ENCODE results near the gene MMP24OS.

The MMP24OS gene

DNA sequence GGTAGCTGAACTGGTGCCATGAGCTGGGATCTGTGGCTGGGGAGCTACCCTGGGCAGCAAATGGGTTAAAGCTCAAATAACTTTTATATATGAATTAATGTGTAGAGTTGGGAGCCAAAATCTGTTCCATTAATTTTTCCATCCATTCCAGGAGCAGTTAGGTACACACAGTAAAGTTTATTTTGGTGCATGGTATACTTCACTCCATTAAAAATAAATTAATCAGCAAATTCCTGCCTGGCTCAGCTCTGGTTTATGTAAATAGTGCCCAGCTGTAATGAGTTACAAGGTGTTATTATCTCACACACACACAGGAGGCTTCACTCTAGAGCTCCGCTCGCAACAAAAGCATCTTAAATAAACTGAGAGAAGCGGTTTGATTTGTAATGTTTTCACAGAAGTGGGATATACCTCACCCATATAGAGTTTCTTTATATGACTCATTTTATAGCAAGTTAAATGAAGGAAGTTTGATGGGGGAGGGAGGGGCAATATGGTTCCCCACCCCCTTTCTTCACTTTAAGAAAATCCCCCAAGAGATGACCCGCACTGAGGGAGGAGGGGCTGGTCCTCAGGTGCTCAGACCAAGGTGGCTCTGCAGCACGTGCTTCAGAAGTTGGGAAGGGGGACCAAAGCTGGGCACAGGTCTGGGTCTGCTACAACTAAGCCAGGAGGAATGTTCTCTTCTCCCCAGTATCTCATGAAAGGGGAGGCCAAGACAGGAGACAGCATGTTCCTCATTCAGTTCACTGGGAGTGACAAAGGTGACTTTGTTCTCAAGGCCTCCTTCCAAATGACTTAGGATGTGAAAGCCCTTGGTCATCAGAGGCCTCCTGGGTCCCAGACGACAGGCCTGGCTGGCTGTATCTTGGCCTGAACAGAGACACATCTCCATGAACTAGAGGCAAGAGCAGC, 24.8 kb upstream of the MMP24OS start:
- Histone ChIP-seq H3K4me3 (replicated peaks; ENCODE audit: insufficient read depth, low read length) (no peak overlapping the region), H3K27me3 (ENCODE audit: insufficient read depth, poor library complexity, severe bottlenecking) (no peaks in the 10 kb centered on the region), H3K27ac (replicated peaks) (no peak overlapping the region)
- no peak for DNase-seq (ENCODE audit: low read depth in 1 of 2, low spot score in 1 of 2)
- TF ChIP-seq, protein P1, sequence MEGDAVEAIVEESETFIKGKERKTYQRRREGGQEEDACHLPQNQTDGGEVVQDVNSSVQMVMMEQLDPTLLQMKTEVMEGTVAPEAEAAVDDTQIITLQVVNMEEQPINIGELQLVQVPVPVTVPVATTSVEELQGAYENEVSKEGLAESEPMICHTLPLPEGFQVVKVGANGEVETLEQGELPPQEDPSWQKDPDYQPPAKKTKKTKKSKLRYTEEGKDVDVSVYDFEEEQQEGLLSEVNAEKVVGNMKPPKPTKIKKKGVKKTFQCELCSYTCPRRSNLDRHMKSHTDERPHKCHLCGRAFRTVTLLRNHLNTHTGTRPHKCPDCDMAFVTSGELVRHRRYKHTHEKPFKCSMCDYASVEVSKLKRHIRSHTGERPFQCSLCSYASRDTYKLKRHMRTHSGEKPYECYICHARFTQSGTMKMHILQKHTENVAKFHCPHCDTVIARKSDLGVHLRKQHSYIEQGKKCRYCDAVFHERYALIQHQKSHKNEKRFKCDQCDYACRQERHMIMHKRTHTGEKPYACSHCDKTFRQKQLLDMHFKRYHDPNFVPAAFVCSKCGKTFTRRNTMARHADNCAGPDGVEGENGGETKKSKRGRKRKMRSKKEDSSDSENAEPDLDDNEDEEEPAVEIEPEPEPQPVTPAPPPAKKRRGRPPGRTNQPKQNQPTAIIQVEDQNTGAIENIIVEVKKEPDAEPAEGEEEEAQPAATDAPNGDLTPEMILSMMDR (IDR thresholded peaks at IDR 0.05; ENCODE audit: insufficient read depth, low read length) = no peak
- TF ChIP-seq, protein P2, sequence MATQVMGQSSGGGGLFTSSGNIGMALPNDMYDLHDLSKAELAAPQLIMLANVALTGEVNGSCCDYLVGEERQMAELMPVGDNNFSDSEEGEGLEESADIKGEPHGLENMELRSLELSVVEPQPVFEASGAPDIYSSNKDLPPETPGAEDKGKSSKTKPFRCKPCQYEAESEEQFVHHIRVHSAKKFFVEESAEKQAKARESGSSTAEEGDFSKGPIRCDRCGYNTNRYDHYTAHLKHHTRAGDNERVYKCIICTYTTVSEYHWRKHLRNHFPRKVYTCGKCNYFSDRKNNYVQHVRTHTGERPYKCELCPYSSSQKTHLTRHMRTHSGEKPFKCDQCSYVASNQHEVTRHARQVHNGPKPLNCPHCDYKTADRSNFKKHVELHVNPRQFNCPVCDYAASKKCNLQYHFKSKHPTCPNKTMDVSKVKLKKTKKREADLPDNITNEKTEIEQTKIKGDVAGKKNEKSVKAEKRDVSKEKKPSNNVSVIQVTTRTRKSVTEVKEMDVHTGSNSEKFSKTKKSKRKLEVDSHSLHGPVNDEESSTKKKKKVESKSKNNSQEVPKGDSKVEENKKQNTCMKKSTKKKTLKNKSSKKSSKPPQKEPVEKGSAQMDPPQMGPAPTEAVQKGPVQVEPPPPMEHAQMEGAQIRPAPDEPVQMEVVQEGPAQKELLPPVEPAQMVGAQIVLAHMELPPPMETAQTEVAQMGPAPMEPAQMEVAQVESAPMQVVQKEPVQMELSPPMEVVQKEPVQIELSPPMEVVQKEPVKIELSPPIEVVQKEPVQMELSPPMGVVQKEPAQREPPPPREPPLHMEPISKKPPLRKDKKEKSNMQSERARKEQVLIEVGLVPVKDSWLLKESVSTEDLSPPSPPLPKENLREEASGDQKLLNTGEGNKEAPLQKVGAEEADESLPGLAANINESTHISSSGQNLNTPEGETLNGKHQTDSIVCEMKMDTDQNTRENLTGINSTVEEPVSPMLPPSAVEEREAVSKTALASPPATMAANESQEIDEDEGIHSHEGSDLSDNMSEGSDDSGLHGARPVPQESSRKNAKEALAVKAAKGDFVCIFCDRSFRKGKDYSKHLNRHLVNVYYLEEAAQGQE (IDR thresholded peaks at IDR 0.05; ENCODE audit: insufficient replicate concordance, low read depth) = no peak

DNA sequence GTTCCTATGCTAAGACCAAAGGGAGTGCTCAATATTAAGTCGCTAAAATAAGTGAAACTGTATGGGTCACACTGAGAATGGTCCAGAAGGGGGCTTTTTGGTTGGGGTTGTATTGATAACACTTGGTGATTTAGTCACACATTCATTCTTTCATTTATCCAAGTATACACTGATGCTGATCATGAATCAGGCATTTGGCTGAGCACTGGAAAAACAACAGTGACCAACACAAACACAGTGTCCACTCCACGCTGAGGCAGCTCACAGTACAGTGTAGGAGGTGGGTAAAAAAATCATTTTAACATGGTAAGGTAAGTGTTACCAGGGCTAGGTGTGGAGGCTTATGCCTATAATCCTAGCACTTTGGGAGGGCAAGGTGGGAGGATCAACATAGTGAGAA, 23.5 kb upstream of the MMP24OS start:
- H3K27ac ChIP-seq (replicated peaks) = no peak overlapping the region
- TF ChIP-seq, protein P2 (IDR thresholded peaks at IDR 0.05; ENCODE audit: insufficient replicate concordance, low read depth) = no peak
- no peak for TF ChIP-seq SPI1 (IDR thresholded peaks at IDR 0.05; ENCODE audit: borderline replicate concordance, low read depth)
- TF ChIP-seq, protein P1 (IDR thresholded peaks at IDR 0.05; ENCODE audit: insufficient read depth, low read length) = no peak
- no peak for TF ChIP-seq POLR2AphosphoS5 (IDR thresholded peaks at IDR 0.05; ENCODE audit: low read depth)
- no peak for TF ChIP-seq GABPA (IDR thresholded peaks at IDR 0.05; ENCODE audit: low read depth)
- H3K4me3 ChIP-seq (replicated peaks; ENCODE audit: insufficient read depth, low read length) = no peak overlapping the region
- H3K27me3 ChIP-seq (ENCODE audit: insufficient read depth, poor library complexity, severe bottlenecking) = no peaks in the 10 kb centered on the region
- DNase-seq (ENCODE audit: low read depth in 1 of 2, low spot score in 1 of 2) = no peak

DNA sequence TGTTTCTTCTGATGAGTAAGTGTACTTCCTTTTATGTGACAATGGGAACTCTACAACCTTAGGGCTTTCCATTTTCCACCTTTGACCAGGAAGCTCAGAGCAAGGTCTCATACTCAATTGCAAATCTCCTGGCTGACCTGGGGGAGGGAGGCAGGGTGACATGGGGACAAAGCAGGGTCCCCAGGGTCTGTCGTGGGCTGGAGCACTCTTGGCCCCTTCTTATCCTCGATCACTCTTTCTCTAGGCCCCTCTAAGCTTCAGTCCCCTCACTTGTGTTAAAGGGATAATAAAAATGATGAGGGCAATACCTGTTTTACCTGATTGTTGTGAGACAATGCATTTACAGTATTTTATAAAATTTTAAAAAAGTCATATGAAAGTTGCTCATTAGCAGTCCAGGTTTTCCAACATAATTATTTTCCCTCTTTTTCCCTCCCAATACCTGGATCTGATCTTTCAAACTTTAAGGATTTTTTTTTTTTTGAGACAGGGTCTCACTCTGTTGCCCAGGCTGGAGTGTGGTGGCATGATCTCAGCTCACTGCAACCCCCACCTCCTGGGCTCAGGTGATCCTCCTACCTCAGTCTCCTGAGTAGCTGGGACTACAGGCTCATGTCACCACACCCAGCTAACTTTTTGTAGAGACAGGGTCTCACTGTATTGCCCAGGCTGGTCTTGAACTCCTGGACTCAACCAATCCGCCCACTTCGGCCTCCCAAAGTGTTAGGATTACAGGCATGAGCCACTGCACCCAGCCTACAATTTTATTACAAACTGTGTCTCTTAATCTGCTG, 22.7 kb upstream of the MMP24OS start:
- no peak overlapping the region for H3K4me3 ChIP-seq (replicated peaks; ENCODE audit: insufficient read depth, low read length)
- no peak overlapping the region for H3K27ac ChIP-seq (replicated peaks)
- TF ChIP-seq GABPA (IDR thresholded peaks at IDR 0.05; ENCODE audit: low read depth) (no peak), POLR2AphosphoS5 (IDR thresholded peaks at IDR 0.05; ENCODE audit: low read depth) (no peak), SPI1 (IDR thresholded peaks at IDR 0.05; ENCODE audit: borderline replicate concordance, low read depth) (no peak)
- TF ChIP-seq, protein P1 (IDR thresholded peaks at IDR 0.05; ENCODE audit: insufficient read depth, low read length) = no peak
- TF ChIP-seq, protein P2 (IDR thresholded peaks at IDR 0.05; ENCODE audit: insufficient replicate concordance, low read depth) = no peak
- no peak for DNase-seq (ENCODE audit: low read depth in 1 of 2, low spot score in 1 of 2)
- no peaks in the 10 kb centered on the region for H3K27me3 ChIP-seq (ENCODE audit: insufficient read depth, poor library complexity, severe bottlenecking)
